Adrenal gland (tissue), 12 donors: ENCODE data around the gene ARFGAP1. TPM values are rescaled to one million over a fixed set of nuclear protein-coding genes. Genes with fewer than 3 reads are reported as not detected.

Experiments used
- DNase-seq, 7 donors: peaks; one replicate each; pipeline ENCODE4 v3.0.0-alpha.2; 2019 to 2020
- H3K27ac ChIP-seq, 5 donors: fragments of 200-600 bp; sonication (generic) in 4 of 5; 1 replicate in 3 of 5; 2 replicates in 2 of 5; pipeline versions ENCODE4 v1.5.1 to v1.8.0; 2016 to 2020; ENCODE audit warnings: mild to moderate bottlenecking in 1 of 5
- H3K27me3 ChIP-seq: fragments of 200-600 bp; 2 replicates; pipeline ENCODE4 v1.8.0; 2021
- H3K36me3 ChIP-seq, 2 donors: fragments of 200-600 bp; replicated peaks in 1 of 2; 1 replicate in 1 of 2; 2 replicates in 1 of 2; pipeline versions ENCODE4 v1.5.1 to v1.8.0; 2018 to 2022
- H3K4me1 ChIP-seq, 2 donors: fragments of 200-600 bp; replicated peaks in 1 of 2; 1 replicate in 1 of 2; 2 replicates in 1 of 2; pipeline versions ENCODE4 v1.5.1 to v1.8.0; 2018 to 2021
- H3K4me3 ChIP-seq, 4 donors: fragments of 200-600 bp; sonication (generic) in 3 of 4; one replicate each; pipeline ENCODE4 v1.5.1; 2016 to 2018
- H3K9me3 ChIP-seq, 3 donors: fragments of 200-600 bp; sonication (generic) in 1 of 3; replicated peaks in 1 of 3; 1 replicate in 2 of 3; 2 replicates in 1 of 3; pipeline versions ENCODE4 v1.5.1 to v1.8.0; 2016 to 2021
- POLR2A ChIP-seq, 2 donors: fragments of 450-650 bp; IDR thresholded peaks; one replicate each; pipeline ENCODE4 v1.6.1; 2017; ENCODE audit warnings: antibody characterized with exemption in 2 of 2, mild to moderate bottlenecking in 2 of 2, moderate library complexity in 1 of 2
- WGBS, 4 donors: extraction: QIAGEN DNeasy Blood & Tissue Kit in 2 of 4; methylation state at CpG; one replicate each; pipeline versions ENCODE4 v1.1.5 to v1.1.7; 2013 to 2017; 5-methylcytosine and 5-hydroxymethylcytosine counted together
- intact Hi-C, 2 donors: fragments of 100-400 bp; cut with DNase I; formaldehyde crosslinking; loops; one replicate each; pipeline versions ENCODE4 v1.14.1 to v1.15.0; 2022 to 2023
- polyA plus RNA-seq, 3 donors: library from polyadenylated mRNA; stranded (reverse); fragments of 200-250 nt in 2 of 3; fragments of 350-450 nt in 1 of 3; fragmentation: Illumina TruSeq in 1 of 3; extraction: RNeasy Lipid Tissue Mini Kit (QIAGEN cat#74804) in 1 of 3; gene quantifications; one replicate each; pipeline ENCODE4 v1.2.3, GENCODE V29; 2013 to 2014
- total RNA-seq, 9 donors: library from RNA; depleted of rRNA in 4 of 9; stranded (reverse); fragments of >200 nt in 4 of 9; fragments of 120-200 nt in 1 of 9; fragmentation: NEBNext Ultra II Directional in 1 of 9; extraction: Animal tissue kit (Norgen Biotek cat#: 25700) in 1 of 9; gene quantifications; one replicate each; pipeline versions ENCODE4 v1.1.0 to v1.2.4, GENCODE V29; 2013 to 2023
- TF ChIP-seq, protein P1 (sequence below), 6 experiments: fragments of 450-650 bp in 4 of 6; fragments of 200-600 bp in 2 of 6; sonication (generic) in 1 of 6; IDR thresholded peaks; 1 replicate in 5 of 6; 2 replicates in 1 of 6; pipeline versions ENCODE4 v1.5.1 to v1.8.0; 2016 to 2021; ENCODE audit warnings: antibody characterized with exemption in 6 of 6, mild to moderate bottlenecking in 2 of 6, moderate library complexity in 1 of 6
- donor health status: healthy with polysubstance abuse.
- donor health status: Bipolar disorder and iron deficiency.
- donor health status: DM: yes; HTN: yes; CAD: no.
- donor health status: DM: no; HTN: no; CAD: no.
- donor health status: DM: no; HTN: no; CAD: no.
- donor health status: DM: yes; HTN: yes; CAD: no.

The ARFGAP1 gene
- total and polyA plus RNA-seq, 12 donors: 13.0 to 286 (median 61.5) TPM

DNA sequence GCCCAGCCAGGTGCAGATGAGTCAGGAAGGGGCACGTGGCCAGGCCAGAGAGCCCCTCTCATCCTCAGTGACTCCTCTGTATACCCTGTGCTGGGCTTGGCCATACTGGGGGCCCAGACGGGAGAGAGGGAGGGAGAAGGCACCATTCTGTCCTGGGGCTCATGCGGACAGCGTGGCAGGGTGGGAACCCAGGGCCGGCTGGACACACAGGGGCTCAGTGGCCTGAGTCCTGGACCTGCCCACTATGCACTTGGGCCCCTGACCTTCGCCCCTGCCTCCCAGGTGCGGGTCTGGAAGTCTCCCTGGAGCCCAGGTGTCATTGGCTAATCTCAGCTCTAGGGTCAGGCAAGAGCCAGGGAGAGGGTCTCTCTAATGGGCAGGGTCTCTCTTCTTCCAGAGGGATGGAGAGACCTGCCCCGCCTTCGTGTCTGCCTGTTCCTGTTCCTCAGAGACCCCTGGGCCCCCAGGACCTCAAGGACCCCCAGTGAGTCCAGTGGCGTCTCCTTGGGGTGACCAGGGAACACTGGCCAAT, 48.1 kb downstream of the ARFGAP1 start:
- Histone ChIP-seq H3K36me3 (no peaks in the 10 kb centered on the region), H3K4me3 (no peak overlapping the region), H3K27me3 (peaks cover 3% of the 10 kb centered on the region), H3K4me1 (no peaks in the 10 kb centered on the region), H3K9me3 (no peaks in the 10 kb centered on the region), H3K27ac (no peak overlapping the region)
- no peak for TF ChIP-seq POLR2A (IDR thresholded peaks at IDR 0.05)
- TF ChIP-seq, protein P1, sequence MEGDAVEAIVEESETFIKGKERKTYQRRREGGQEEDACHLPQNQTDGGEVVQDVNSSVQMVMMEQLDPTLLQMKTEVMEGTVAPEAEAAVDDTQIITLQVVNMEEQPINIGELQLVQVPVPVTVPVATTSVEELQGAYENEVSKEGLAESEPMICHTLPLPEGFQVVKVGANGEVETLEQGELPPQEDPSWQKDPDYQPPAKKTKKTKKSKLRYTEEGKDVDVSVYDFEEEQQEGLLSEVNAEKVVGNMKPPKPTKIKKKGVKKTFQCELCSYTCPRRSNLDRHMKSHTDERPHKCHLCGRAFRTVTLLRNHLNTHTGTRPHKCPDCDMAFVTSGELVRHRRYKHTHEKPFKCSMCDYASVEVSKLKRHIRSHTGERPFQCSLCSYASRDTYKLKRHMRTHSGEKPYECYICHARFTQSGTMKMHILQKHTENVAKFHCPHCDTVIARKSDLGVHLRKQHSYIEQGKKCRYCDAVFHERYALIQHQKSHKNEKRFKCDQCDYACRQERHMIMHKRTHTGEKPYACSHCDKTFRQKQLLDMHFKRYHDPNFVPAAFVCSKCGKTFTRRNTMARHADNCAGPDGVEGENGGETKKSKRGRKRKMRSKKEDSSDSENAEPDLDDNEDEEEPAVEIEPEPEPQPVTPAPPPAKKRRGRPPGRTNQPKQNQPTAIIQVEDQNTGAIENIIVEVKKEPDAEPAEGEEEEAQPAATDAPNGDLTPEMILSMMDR (IDR thresholded peaks at IDR 0.05): no peak
- 70 to 89% (median 82%) methylated on average over 2 to 10 of the region's 10 CpGs for WGBS, 4 donors
- intact Hi-C loops: no loop called here
- DNase-seq: peak in 1 of 7 donors; percentile 9

DNA sequence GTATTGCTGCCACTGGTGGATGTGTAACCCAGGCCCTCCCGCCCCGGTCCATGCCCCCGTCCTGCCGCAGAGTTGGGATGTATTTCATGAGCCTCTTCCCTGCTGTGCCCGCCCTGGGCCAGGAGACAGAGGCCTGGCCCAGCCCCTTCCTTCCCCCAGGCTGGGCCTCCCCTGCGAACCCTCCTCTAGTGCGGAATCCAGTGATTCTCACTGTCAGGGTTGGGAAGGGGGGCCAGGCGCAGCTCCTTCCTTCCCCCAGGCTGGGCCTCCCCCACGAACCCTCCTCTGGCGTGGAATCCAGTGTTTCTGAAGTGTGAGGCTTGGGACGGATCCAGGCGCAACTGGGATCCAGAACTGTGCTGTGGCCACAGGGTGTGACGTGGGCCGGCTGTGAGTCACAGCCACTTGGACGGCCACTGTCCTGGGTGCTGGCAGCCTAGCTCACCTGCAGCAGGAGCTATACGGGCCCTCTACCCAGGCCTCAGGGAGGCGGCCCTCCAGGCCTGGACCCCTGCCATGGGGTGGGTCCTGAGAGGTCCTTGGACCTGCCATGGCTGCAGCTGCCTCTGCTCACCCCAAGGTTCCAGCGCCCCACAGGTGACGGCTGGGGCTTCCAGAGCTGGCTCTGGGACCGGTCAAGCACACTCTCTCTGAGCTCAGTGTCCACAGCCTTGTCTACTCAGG, 48.7 kb downstream of the ARFGAP1 start:
- no peaks in the 10 kb centered on the region for H3K36me3 ChIP-seq
- WGBS, 4 donors: 59 to 76% (median 66%) methylated on average over 9 to 20 of the region's 20 CpGs
- no peaks in the 10 kb centered on the region for H3K9me3 ChIP-seq
- H3K4me1 ChIP-seq: no peaks in the 10 kb centered on the region
- TF ChIP-seq POLR2A (IDR thresholded peaks at IDR 0.05): no peak
- TF ChIP-seq, protein P1 (IDR thresholded peaks at IDR 0.05): no peak
- intact Hi-C loops: no loop called here
- H3K4me3 ChIP-seq: no peak overlapping the region
- H3K27ac ChIP-seq: no peak overlapping the region
- H3K27me3 ChIP-seq: peaks cover 3% of the 10 kb centered on the region
- peak in 4 of 7 donors; percentile 37 to 62 (median 46) for DNase-seq

DNA sequence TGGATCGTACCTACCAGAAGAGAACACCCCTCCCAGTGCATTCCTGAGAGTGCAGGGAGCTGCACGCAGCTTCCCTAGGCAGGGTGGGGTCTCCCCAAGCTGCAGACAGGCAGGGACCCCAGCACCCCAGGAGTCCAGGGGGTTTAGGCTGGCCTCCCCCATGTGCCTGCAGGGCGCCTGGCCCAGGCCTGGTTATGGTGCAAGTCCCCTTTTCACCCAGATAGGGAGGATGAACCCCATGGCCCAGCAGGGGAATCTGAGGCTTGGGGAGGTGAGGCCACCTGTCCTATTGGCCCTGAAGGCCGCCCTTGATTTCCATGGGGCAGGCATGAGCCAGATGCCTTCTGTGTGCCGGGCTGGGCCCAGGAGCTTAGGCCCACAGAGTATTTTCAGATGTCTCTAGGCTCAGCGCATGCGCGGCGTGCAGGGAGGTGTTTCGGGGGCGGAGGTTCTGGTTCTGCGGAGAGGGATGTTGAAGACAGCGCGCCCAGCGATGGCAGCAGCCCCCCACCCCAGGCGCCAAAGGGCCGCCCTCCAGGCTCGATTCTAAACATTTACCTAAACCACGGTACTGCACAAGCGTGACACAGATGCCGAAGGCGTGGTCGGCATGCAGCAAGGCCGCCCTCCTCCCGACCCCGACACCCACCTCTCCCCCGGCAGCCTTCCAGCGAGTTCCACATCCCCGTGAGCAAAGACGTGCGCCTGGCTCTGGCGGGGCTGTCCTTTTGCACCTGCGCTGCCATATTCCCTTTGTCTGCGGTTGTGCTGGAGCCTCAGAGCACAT, 49.7 kb downstream of the ARFGAP1 start:
- TF ChIP-seq POLR2A (IDR thresholded peaks at IDR 0.05): no peak
- TF ChIP-seq, protein P1 (IDR thresholded peaks at IDR 0.05): no peak
- Histone ChIP-seq H3K27me3 (peaks cover 3% of the 10 kb centered on the region), H3K9me3 (no peaks in the 10 kb centered on the region), H3K27ac (no peak overlapping the region), H3K4me3 (no peak overlapping the region), H3K36me3 (no peaks in the 10 kb centered on the region), H3K4me1 (no peaks in the 10 kb centered on the region)
- intact Hi-C loops: no loop called here
- peak in 1 of 7 donors; percentile 11 for DNase-seq
- 77 to 90% (median 82%) methylated on average over 5 to 34 of the region's 34 CpGs for WGBS, 4 donors

DNA sequence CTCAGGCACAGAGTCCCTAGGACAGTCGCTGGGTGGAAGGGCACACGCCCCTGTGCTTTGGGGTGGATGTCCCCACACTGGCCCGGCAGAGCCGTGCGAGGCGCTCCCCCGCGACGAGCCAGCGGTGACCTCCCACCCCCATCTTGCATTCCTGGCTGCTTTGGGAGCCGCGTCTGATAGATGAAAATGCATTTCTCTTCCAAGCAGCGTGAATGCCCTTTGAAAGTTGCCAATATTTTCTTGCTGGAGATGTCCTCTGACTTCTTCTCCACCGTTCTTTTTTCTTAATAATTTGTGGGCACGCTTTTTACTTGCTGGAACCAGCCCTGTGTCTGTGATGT, 50.3 kb downstream of the ARFGAP1 start:
- no peak for DNase-seq
- Histone ChIP-seq H3K36me3 (no peaks in the 10 kb centered on the region), H3K9me3 (no peaks in the 10 kb centered on the region), H3K27ac (no peak overlapping the region), H3K27me3 (peaks cover 3% of the 10 kb centered on the region), H3K4me1 (no peaks in the 10 kb centered on the region), H3K4me3 (no peak overlapping the region)
- WGBS, 4 donors: 47 to 53% (median 51%) methylated on average over 6 to 15 of the region's 15 CpGs
- intact Hi-C loops: no loop called here
- TF ChIP-seq, protein P1 (IDR thresholded peaks at IDR 0.05): no peak
- no peak for TF ChIP-seq POLR2A (IDR thresholded peaks at IDR 0.05)
